Hepatocyte (in vitro differentiated cells): ENCODE results near the gene NEK1. TPM values are rescaled to one million over a fixed set of nuclear protein-coding genes. Genes with fewer than 3 reads are reported as not detected.

Experiments
- DNase-seq: peaks from one replicate; pipeline ENCODE4 v3.0.0-alpha.2; 2016; ENCODE audit warnings: low spot score
- H2AFZ ChIP-seq: fragments of 200-600 bp; sonication (generic); 2 replicates; pipeline ENCODE4 v1.6.0; 2016; ENCODE audit warnings: antibody characterized with exemption, mild to moderate bottlenecking
- H3K27ac ChIP-seq: fragments of 200-600 bp; sonication (generic); 2 replicates; pipeline ENCODE4 v1.5.1; 2016; ENCODE audit warnings: mild to moderate bottlenecking
- H3K27me3 ChIP-seq: fragments of 200-600 bp; sonication (generic); 2 replicates; pipeline ENCODE4 v1.6.1; 2016
- H3K36me3 ChIP-seq: fragments of 200-600 bp; sonication (generic); replicated peaks from 2 replicates; pipeline ENCODE4 v1.5.1; 2016; ENCODE audit warnings: low read depth; ENCODE audit not compliant: insufficient read depth
- H3K4me1 ChIP-seq: fragments of 200-600 bp; sonication (generic); 2 replicates; pipeline ENCODE4 v1.5.1; 2016; ENCODE audit warnings: mild to moderate bottlenecking, moderate library complexity; ENCODE audit not compliant: insufficient read depth
- H3K4me2 ChIP-seq: fragments of 200-600 bp; sonication (generic); 2 replicates; pipeline ENCODE4 v1.6.0; 2016
- H3K4me3 ChIP-seq: fragments of 200-600 bp; sonication (generic); 2 replicates; pipeline ENCODE4 v1.5.1; 2016; ENCODE audit warnings: mild to moderate bottlenecking
- H3K79me2 ChIP-seq: fragments of 200-600 bp; sonication (generic); 2 replicates; pipeline ENCODE4 v1.6.0; 2017; ENCODE audit warnings: mild to moderate bottlenecking
- H3K9me2 ChIP-seq: fragments of 200-600 bp; sonication (generic); replicated peaks from 2 replicates; pipeline ENCODE4 v1.6.0; 2017; ENCODE audit warnings: mild to moderate bottlenecking; ENCODE audit not compliant: insufficient read depth
- H3K9me3 ChIP-seq: fragments of 200-600 bp; sonication (generic); 2 replicates; pipeline ENCODE4 v1.5.1; 2016; ENCODE audit warnings: low read depth, mild to moderate bottlenecking
- H4K20me1 ChIP-seq: fragments of 200-600 bp; sonication (generic); 2 replicates; pipeline ENCODE4 v1.6.0; 2016; ENCODE audit warnings: mild to moderate bottlenecking; ENCODE audit not compliant: insufficient read depth, poor library complexity, severe bottlenecking
- CTCF ChIP-seq: fragments of 200-600 bp; sonication (generic); IDR thresholded peaks from 2 replicates; pipeline ENCODE4 v1.5.1; 2016; ENCODE audit warnings: antibody characterized with exemption, mild to moderate bottlenecking; ENCODE audit not compliant: poor library complexity
- EZH2 ChIP-seq: fragments of 200-600 bp; sonication (generic); IDR thresholded peaks from 2 replicates; pipeline ENCODE4 v1.6.1; 2016; ENCODE audit warnings: antibody characterized with exemption, mild to moderate bottlenecking, borderline replicate concordance
- EZH2phosphoT487 ChIP-seq: fragments of 200-600 bp; sonication (generic); IDR thresholded peaks from one replicate; pipeline ENCODE4 v1.6.1; 2018; ENCODE audit warnings: antibody characterized with exemption, mild to moderate bottlenecking, low read depth, moderate library complexity; ENCODE audit not compliant: unreplicated experiment, severe bottlenecking
- WGBS: methylation state at CpG from one replicate; pipeline ENCODE4 v1.1.6; 2016; ENCODE audit warnings: low lambda C conversion rate; ENCODE audit errors: missing lambda C conversion rate; 5-methylcytosine and 5-hydroxymethylcytosine counted together
- polyA plus RNA-seq: library from polyadenylated mRNA; unstranded; fragments of >200 nt; fragmentation: Nextera tagmentation; extraction: Ambion mirVana; gene quantifications from 2 replicates; pipeline ENCODE4 v1.2.1, GENCODE V29; 2016
- total RNA-seq: library from RNA; depleted of rRNA; stranded (reverse); fragments of >200 nt; gene quantifications from 2 replicates; pipeline ENCODE4 v1.2.3, GENCODE V29; 2014

Gene NEK1
- total and polyA plus RNA-seq, 2 experiments from 2014 or later = 7.8 to 10.4 TPM

GRCh38 chr4:169351872-169352271, 260.5 kb downstream of the NEK1 start:
- Histone ChIP-seq H3K4me2 (no peak overlapping the region), H3K4me1 (no peaks in the 10 kb centered on the region), H3K27me3 (no peaks in the 10 kb centered on the region), H3K9me3 (no peaks in the 10 kb centered on the region), H3K36me3 (no peaks in the 10 kb centered on the region), H3K9me2 (no peaks in the 10 kb centered on the region), H3K27ac (no peak overlapping the region), H3K4me3 (no peak overlapping the region), H2AFZ (no peak overlapping the region), H3K79me2 (no peaks in the 10 kb centered on the region), H4K20me1 (no peaks in the 10 kb centered on the region)
- TF ChIP-seq CTCF = no peak
- 88% methylated on average over 7 of the region's 7 CpGs for WGBS
- DNase-seq = no peak

- Histone ChIP-seq H4K20me1 (no peaks in the 10 kb centered on the region), H2AFZ (no peak overlapping the region), H3K9me2 (no peaks in the 10 kb centered on the region), H3K4me3 (no peak overlapping the region), H3K79me2 (no peaks in the 10 kb centered on the region), H3K36me3 (no peaks in the 10 kb centered on the region), H3K27ac (no peak overlapping the region), H3K9me3 (no peaks in the 10 kb centered on the region), H3K4me2 (no peak overlapping the region), H3K27me3 (no peaks in the 10 kb centered on the region), H3K4me1 (no peaks in the 10 kb centered on the region)
- 92% methylated on average over 4 of the region's 4 CpGs for WGBS
- no peak for DNase-seq
- TF ChIP-seq CTCF = no peak
- TF ChIP-seq EZH2phosphoT487 = no peak
- no peak for TF ChIP-seq EZH2
These were observed 263.8 kb downstream of the NEK1 start for GRCh38 chr4:169348541-169348940.

GRCh38 chr4:169346840-169347239, 265.5 kb downstream of the NEK1 start:
- no peak for DNase-seq
- no peaks in the 10 kb centered on the region for H3K79me2 ChIP-seq
- H3K4me1 ChIP-seq = no peaks in the 10 kb centered on the region
- H2AFZ ChIP-seq = no peak overlapping the region
- no peak overlapping the region for H3K27ac ChIP-seq
- no peak overlapping the region for H3K4me3 ChIP-seq
- TF ChIP-seq EZH2phosphoT487 = no peak
- TF ChIP-seq EZH2 = no peak
- TF ChIP-seq CTCF = no peak
- H3K9me2 ChIP-seq = no peaks in the 10 kb centered on the region
- no peaks in the 10 kb centered on the region for H3K36me3 ChIP-seq
- H3K9me3 ChIP-seq = no peaks in the 10 kb centered on the region
- H3K27me3 ChIP-seq = no peaks in the 10 kb centered on the region
- H4K20me1 ChIP-seq = no peaks in the 10 kb centered on the region
- WGBS = 92% methylated on average over 14 of the region's 14 CpGs
- no peak overlapping the region for H3K4me2 ChIP-seq

- Histone ChIP-seq H3K36me3 (no peaks in the 10 kb centered on the region), H3K4me2 (no peak overlapping the region), H2AFZ (no peak overlapping the region), H3K9me3 (no peaks in the 10 kb centered on the region), H4K20me1 (no peaks in the 10 kb centered on the region), H3K4me1 (no peaks in the 10 kb centered on the region), H3K27ac (no peak overlapping the region), H3K79me2 (no peaks in the 10 kb centered on the region), H3K4me3 (no peak overlapping the region), H3K27me3 (no peaks in the 10 kb centered on the region), H3K9me2 (no peaks in the 10 kb centered on the region)
- no peak for TF ChIP-seq EZH2phosphoT487
- no peak for TF ChIP-seq CTCF
- no peak for TF ChIP-seq EZH2
- 67% methylated on average over 2 of the region's 2 CpGs for WGBS
- DNase-seq = no peak
These were observed 267.1 kb downstream of the NEK1 start for GRCh38 chr4:169345316-169345721.
